Kidney (tissue), 14 donors: ENCODE measurements around the gene HSD17B13. TPM values are rescaled to one million over a fixed set of nuclear protein-coding genes. Genes with fewer than 3 reads are reported as not detected.

Experiments
- DNase-seq, 5 donors: peaks; one replicate each; pipeline ENCODE4 v3.0.0-alpha.2; 2013 to 2020
- FAIRE-seq: peaks from 2 replicates; lab custom pipeline; 2012; peaks lifted over from hg19 to GRCh38; lab: Jason Lieb, UNC
- H3K27ac ChIP-seq, 2 donors: one replicate each; pipeline ENCODE4 v1.7.0; 2013; ENCODE audit warnings: low read depth in 2 of 2, low read length in 2 of 2, inconsistent platforms in 1 of 2
- H3K27me3 ChIP-seq: one replicate; pipeline ENCODE4 v1.7.1; 2013; ENCODE audit warnings: low read length, inconsistent platforms; ENCODE audit not compliant: control insufficient read depth, insufficient read depth
- H3K36me3 ChIP-seq, 3 donors: one replicate each; pipeline versions ENCODE4 v1.7.0 to v1.7.1; 2013; ENCODE audit warnings: low read length in 3 of 3, control low read depth in 1 of 3, inconsistent platforms in 1 of 3; ENCODE audit not compliant: insufficient read depth in 3 of 3, control insufficient read depth in 2 of 3
- H3K4me1 ChIP-seq, 3 donors: one replicate each; pipeline versions ENCODE4 v1.7.0 to v1.7.1; 2013; ENCODE audit warnings: low read length in 3 of 3, inconsistent platforms in 1 of 3, low read depth in 1 of 3; ENCODE audit not compliant: control insufficient read depth in 2 of 3, insufficient read depth in 2 of 3
- H3K4me3 ChIP-seq, 3 donors: one replicate each; pipeline versions ENCODE4 v1.7.0 to v1.8.1; 2013; ENCODE audit warnings: low read length in 3 of 3, control low read depth in 1 of 3, inconsistent platforms in 1 of 3
- H3K9ac ChIP-seq, 3 donors: one replicate each; pipeline versions ENCODE4 v1.7.0 to v1.7.1; 2013; ENCODE audit warnings: low read length in 3 of 3, control low read depth in 1 of 3, inconsistent platforms in 1 of 3
- H3K9me3 ChIP-seq, 3 donors: one replicate each; pipeline versions ENCODE4 v1.7.0 to v1.7.1; 2013; ENCODE audit warnings: low read length in 3 of 3, control low read depth in 1 of 3, inconsistent platforms in 1 of 3; ENCODE audit not compliant: control insufficient read depth in 2 of 3, insufficient read depth in 1 of 3
- CTCF ChIP-seq: IDR thresholded peaks from 3 replicates; pipeline ENCODE4 v1.5.1; 2012; ENCODE audit warnings: mild to moderate bottlenecking, moderate library complexity, borderline replicate concordance; ENCODE audit not compliant: insufficient read depth; ENCODE audit errors: extremely low read depth
- intact Hi-C: fragments of 100-400 bp; cut with DNase I; formaldehyde crosslinking; loops from one replicate; pipeline ENCODE4 v1.11.1; 2022
- polyA plus RNA-seq: library from polyadenylated mRNA; stranded (reverse); fragments of 350-450 nt; fragmentation: Illumina TruSeq; extraction: RNeasy Lipid Tissue Mini Kit (QIAGEN cat#74804); gene quantifications from one replicate; pipeline ENCODE4 v1.2.3, GENCODE V29; 2014; ENCODE audit warnings: low read depth, low replicate concordance; ENCODE audit not compliant: insufficient read depth
- total RNA-seq: library from RNA; stranded (reverse); fragmentation: NEBNext Ultra II Directional; extraction: Animal tissue kit (Norgen Biotek cat#: 25700); gene quantifications from one replicate; pipeline ENCODE4 v1.2.1, GENCODE V29; 2021
- donor health status: control.
- donor health status: control.
- donor health status: control.
- donor health status: control.
- donor health status: control.
- donor health status: DM: yes; HTN: yes; CAD: no.
- donor health status: Normal renal cell carcinoma (clear cell type).

Gene HSD17B13
- total and polyA plus RNA-seq, 2 donors from 2014 or later: not detected

- no peaks in the 10 kb centered on the region for H3K27me3 ChIP-seq
- no peaks in the 10 kb centered on the region for H3K4me1 ChIP-seq
- intact Hi-C loops: no loop called here
- no peak for FAIRE-seq
- DNase-seq: no peak
- no peak overlapping the region for H3K9ac ChIP-seq
- no peak overlapping the region for H3K4me3 ChIP-seq
- H3K9me3 ChIP-seq: peaks cover 0 to under 1% (median 0%) of the 10 kb centered on the region in 3 donors
- H3K36me3 ChIP-seq: peaks cover 0 to 2% (median 2%) of the 10 kb centered on the region in 3 donors
- H3K27ac ChIP-seq: no peak overlapping the region
- no peak for TF ChIP-seq CTCF
Measured at GRCh38 chr4:87339440-87339839, 16.8 kb upstream of the HSD17B13 start.

- no peak for TF ChIP-seq CTCF
- peaks cover 0 to 2% (median 2%) of the 10 kb centered on the region in 3 donors for H3K36me3 ChIP-seq
- intact Hi-C loops: no loop called here
Measured at GRCh38 chr4:87337361-87337760, 14.7 kb upstream of the HSD17B13 start.

GRCh38 chr4:87333267-87333666 is 10.6 kb upstream of the HSD17B13 start:
- no peak overlapping the region for H3K9ac ChIP-seq
- no peak for TF ChIP-seq CTCF
- no peaks in the 10 kb centered on the region for H3K4me1 ChIP-seq
- H3K4me3 ChIP-seq: no peak overlapping the region
- no peak for FAIRE-seq
- H3K36me3 ChIP-seq: no peaks in the 10 kb centered on the region
- H3K27ac ChIP-seq: no peak overlapping the region
- DNase-seq: no peak
- intact Hi-C loops: no loop called here
- peaks cover 3 to 9% (median 4%) of the 10 kb centered on the region in 3 donors for H3K9me3 ChIP-seq
- no peaks in the 10 kb centered on the region for H3K27me3 ChIP-seq

More at GRCh38 chr4:87337361-87337760, 14.7 kb upstream of the HSD17B13 start:
- no peak for FAIRE-seq
- DNase-seq: no peak
- H3K9ac ChIP-seq: no peak overlapping the region
- no peaks in the 10 kb centered on the region for H3K27me3 ChIP-seq
- no peak overlapping the region for H3K4me3 ChIP-seq
- H3K27ac ChIP-seq: no peak overlapping the region
- H3K4me1 ChIP-seq: no peaks in the 10 kb centered on the region
- H3K9me3 ChIP-seq: peaks cover 3 to 9% (median 4%) of the 10 kb centered on the region in 3 donors

- intact Hi-C loops: no loop called here
- no peak for TF ChIP-seq CTCF
- no peak for FAIRE-seq
Measured at GRCh38 chr4:87330761-87331160, 8.1 kb upstream of the HSD17B13 start.

More at GRCh38 chr4:87330761-87331160, 8.1 kb upstream of the HSD17B13 start:
- H3K9me3 ChIP-seq: peaks cover 3 to 9% (median 4%) of the 10 kb centered on the region in 3 donors
- no peak overlapping the region for H3K4me3 ChIP-seq
- no peak overlapping the region for H3K27ac ChIP-seq
- H3K4me1 ChIP-seq: no peaks in the 10 kb centered on the region
- no peaks in the 10 kb centered on the region for H3K27me3 ChIP-seq
- H3K36me3 ChIP-seq: no peaks in the 10 kb centered on the region
- H3K9ac ChIP-seq: no peak overlapping the region
- DNase-seq: no peak
